Ovary (tissue), 3 donors: ENCODE results near the gene ATP2B2.

Experiments
- POLR2A ChIP-seq: fragments of 450-650 bp; IDR thresholded peaks from one replicate; pipeline ENCODE4 v1.6.1; 2017; ENCODE audit warnings: antibody characterized with exemption, mild to moderate bottlenecking, moderate library complexity
- TF ChIP-seq, protein P1 (sequence below), 3 donors: fragments of 450-650 bp in 2 of 3; fragments of 200-600 bp in 1 of 3; IDR thresholded peaks; one replicate each; pipeline versions ENCODE4 v1.5.1 to v1.8.0; 2016 to 2022; ENCODE audit warnings: antibody characterized with exemption in 3 of 3, mild to moderate bottlenecking in 1 of 3
- donor health status: DM: no; HTN: no; CAD: no.

DNA sequence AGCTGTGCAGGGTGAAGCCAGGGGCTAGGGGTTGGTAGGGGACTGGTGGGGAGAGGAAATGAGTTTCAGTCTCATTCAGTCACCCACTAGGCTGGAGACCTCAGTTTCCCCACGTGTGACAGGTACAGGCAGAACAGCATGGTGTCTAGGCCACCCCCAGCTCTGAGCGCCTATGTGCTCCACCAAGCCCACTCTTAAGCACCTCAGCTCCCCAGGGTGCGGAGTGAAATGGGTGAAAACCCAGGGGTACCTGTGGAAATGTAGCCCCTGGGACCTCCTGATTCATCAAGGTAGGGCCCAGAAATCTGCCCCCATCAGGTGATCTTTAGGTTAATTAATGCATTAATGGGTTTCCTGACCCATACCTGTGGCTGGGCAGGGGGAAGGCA lies 3.7 kb downstream of the ATP2B2 start:
- TF ChIP-seq, protein P1, sequence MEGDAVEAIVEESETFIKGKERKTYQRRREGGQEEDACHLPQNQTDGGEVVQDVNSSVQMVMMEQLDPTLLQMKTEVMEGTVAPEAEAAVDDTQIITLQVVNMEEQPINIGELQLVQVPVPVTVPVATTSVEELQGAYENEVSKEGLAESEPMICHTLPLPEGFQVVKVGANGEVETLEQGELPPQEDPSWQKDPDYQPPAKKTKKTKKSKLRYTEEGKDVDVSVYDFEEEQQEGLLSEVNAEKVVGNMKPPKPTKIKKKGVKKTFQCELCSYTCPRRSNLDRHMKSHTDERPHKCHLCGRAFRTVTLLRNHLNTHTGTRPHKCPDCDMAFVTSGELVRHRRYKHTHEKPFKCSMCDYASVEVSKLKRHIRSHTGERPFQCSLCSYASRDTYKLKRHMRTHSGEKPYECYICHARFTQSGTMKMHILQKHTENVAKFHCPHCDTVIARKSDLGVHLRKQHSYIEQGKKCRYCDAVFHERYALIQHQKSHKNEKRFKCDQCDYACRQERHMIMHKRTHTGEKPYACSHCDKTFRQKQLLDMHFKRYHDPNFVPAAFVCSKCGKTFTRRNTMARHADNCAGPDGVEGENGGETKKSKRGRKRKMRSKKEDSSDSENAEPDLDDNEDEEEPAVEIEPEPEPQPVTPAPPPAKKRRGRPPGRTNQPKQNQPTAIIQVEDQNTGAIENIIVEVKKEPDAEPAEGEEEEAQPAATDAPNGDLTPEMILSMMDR (IDR thresholded peaks at IDR 0.05): no peak
- TF ChIP-seq POLR2A: no peak
